Stimulated activated CD4-positive, alpha-beta T cell treated with anti-CD3 and anti-CD28 coated beads, Interleukin-1b, Interleukin-23, amount 100 ng/mL, for 4 hours (primary cell): ENCODE measurements around the gene ANAPC7.
"Not testable (repeated sequence)": the region's sequence is repeated elsewhere in the genome, so short reads cannot be mapped to it uniquely, and the experiment has no call there.

Source experiments
- DNase-seq, 2 donors: peaks; one replicate each; pipeline ENCODE4 v3.0.0-alpha.2; 2020; ENCODE audit warnings: low read depth in 2 of 2

Gene ANAPC7

DNA sequence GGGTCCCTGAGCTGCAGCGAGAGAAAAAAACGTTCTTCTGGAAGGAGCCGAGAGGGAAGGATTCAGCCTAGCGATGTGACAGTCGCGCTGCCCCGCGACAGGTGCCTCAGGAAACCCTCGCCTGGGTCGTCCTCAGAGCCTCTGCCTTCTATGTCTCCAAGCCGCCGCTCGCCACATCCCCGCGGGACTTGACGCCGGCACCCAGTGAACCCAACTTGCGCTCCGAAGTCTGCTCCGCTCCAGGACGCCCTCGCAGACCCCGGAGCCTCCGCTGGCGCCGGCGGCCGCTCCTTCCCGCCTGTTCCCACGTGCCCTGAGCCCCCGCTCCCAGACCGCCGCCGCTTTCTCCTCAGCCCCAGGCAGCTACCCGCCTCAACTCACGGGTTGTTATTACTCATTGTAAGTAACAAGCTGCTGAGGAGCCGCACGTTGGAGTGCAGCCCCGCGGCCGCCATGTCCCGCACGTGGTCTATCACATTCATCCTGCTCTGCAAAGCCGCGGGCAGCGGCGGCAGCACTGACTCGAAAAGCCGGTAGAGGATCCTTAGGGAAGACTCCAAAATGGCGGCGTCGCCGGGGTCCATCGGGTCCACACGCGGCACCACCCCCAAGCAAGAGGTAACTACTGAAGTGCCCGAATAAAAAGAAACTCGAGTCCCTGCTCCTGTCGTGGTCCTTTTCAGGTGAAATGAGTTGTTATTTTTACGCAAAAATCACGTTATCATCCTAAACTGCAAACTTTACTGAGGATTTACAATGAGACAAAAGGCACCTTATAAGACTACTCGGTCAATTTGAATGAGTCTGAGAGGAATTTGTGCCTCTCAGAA is at the start of gene ANAPC7:
Gene ANAPC7 (minus strand): TSS at position 563 of the 830 bp plus-strand sequence. CDS start 81 bp downstream, at position 482.
- DNase-seq, result peak; percentile 76 to 78

DNA sequence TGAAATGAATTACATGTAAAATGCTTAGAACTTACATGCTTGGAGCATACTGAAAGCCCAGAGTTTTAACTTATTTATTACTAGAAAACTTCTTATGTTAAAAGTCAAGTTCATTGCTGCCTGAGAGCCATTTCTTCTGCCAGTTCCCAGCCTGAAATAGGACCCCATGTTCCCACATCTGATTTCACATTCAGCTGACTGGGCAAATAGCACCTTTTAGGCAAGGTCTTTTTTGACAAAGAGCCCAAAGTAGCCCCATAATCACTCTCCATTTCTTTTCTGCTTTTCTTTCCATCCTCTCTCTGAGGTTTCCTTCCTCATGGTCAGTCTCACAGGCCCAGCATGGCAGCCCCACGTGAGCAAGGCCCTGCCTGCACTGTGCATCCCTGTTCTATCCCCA is 47.8 kb upstream of the ANAPC7 start:
- DNase-seq, result no peak

DNA sequence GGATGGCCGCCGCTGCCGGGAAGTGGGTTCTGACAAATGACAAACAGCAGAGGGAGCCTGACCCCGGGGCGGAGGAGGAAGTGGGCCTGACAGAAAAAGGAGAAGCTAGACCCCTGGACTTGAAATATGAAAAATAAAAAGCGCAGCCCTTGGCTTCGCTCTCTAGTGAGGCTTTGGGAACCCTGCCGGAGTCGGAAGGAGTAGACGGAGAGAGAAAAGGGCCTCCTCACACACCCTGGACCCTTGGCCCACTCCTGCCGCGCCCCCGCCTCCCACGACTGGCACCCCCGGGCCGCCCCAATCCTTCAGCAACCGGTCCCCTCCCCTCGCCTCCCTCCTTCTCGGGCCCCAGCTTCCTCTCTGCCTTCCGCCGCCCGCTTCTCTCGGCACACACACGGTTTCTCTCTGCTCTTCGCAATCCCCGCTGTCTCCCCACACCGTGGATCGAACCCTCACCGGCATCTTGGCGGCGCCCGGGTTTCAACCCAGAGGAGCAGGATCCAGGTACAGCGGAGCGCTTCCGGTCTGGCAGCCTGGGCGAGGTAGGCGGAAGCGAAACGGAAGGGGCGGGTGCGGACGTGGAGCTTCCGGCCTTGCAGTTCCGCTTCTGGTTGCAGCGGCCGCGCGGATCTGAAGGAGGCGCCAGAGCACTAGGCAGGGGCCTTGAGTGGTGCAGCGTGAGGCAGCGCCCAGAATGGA is 46.4 kb upstream of the ANAPC7 start, which contains the start of gene ARPC3:
Gene ARPC3 (minus strand): TSS at position 539 of the 699 bp plus-strand sequence. CDS start 77 bp downstream, at position 462.
- DNase-seq, result peak; percentile 89 to 91

DNA sequence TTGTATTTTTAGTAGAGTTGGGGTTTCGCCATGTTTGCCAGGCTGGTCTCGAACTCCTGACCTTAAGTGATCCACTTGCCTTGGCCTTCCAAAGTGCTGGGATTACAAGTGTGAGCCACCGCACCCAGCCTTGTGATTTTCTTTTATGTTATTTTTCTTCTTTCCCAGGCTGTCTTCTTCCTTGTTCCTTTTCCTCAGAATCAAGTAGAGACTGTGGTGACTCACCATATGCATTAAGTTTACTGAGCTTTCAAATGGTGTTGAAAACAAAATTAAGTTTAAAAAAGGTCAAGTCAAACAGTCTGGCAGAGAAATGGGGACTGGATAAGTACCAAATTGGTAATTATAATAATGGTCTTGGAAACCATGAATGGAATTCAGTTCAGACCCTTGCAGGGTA is 40.9 kb upstream of the ANAPC7 start:
- DNase-seq, result no peak

GRCh38 chr12:110436231-110436630 is 32.7 kb upstream of the ANAPC7 start:
- no peak for DNase-seq

- DNase-seq, result no peak
Measured at GRCh38 chr12:110431957-110432587, 28.6 kb upstream of the ANAPC7 start.

GRCh38 chr12:110429676-110430075 is 26.2 kb upstream of the ANAPC7 start:
- not testable (repeated sequence) for DNase-seq

- no peak for DNase-seq
Measured at GRCh38 chr12:110426406-110426805, 22.9 kb upstream of the ANAPC7 start.

- DNase-seq, result no peak
Measured at GRCh38 chr12:110424237-110424636, 20.7 kb upstream of the ANAPC7 start.

GRCh38 chr12:110421701-110422100 is 18.2 kb upstream of the ANAPC7 start:
- DNase-seq, result no peak

- DNase-seq, result no peak
Measured at GRCh38 chr12:110421159-110421661, 17.7 kb upstream of the ANAPC7 start.

DNA sequence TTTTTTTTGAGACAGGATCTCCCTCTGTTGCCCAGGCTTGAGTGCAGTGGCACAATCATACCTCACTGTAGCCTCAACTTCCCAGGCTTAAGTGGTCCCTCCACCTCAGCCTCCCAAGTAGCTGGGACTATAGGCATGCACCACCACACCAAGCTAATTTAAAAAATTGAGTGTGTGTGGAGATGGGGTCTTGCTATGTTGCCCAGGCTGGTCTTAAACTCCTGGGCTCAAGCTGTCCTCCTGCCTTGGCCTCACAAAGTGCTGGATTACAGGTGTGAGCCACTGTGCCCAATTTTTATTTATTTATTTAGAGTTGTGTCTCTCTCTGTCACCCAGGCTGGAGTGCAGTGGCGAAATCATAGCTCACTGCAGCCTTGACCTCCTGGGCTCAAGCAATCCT is 17.1 kb upstream of the ANAPC7 start:
- not testable (repeated sequence) for DNase-seq

DNA sequence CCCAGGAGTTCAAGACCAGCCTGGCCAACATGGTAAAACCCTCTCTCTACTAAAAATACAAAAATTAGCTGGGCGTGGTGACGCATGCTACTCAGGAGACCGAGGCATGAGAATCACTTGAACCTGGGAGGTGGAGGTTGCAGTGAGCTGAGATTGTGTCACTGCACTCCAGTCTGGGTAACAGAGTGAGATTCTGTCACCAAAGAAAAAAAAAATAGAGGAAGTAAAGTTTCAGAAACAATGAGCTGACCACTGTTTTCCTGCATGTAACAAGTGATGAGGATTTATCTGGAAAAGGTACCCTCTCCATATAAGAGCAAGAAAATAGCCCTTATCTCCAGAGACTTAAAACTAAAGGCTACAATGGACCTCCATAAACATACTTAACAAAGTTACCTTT is 13.6 kb upstream of the ANAPC7 start:
- DNase-seq, result not testable (repeated sequence)

DNA sequence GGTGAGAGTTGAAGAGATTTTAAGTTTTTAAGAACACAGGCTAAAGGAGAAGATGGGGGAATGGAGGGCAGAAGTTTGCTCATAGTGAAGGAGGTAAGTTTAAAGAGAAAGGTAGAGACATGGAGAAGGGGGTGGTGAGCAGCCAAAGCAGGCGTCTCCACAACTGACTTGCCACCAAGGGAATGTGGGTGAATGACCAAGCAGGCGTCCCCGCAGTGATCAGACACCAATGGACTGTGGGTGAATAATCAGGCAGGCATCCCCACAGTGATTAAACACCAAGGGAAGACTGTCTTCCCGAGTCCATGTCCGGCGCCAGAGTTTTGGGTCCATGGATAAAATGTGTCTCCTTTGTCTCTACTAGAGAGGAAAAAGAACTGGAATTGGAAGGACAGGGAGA is 6.6 kb upstream of the ANAPC7 start:
- not testable (repeated sequence) for DNase-seq

GRCh38 chr12:110405126-110405662 is 1.7 kb upstream of the ANAPC7 start:
- not testable (repeated sequence) for DNase-seq

GRCh38 chr12:110403976-110404682 is 621 bp upstream of the ANAPC7 start:
- DNase-seq, result peak; percentile 72 to 74

GRCh38 chr12:110382683-110383082 is 20.8 kb downstream of the ANAPC7 start:
- DNase-seq, result no peak

- DNase-seq, result no peak
Measured at GRCh38 chr12:110379631-110380030, 23.9 kb downstream of the ANAPC7 start.

- no peak for DNase-seq
Measured at GRCh38 chr12:110379197-110379596, 24.3 kb downstream of the ANAPC7 start.

DNA sequence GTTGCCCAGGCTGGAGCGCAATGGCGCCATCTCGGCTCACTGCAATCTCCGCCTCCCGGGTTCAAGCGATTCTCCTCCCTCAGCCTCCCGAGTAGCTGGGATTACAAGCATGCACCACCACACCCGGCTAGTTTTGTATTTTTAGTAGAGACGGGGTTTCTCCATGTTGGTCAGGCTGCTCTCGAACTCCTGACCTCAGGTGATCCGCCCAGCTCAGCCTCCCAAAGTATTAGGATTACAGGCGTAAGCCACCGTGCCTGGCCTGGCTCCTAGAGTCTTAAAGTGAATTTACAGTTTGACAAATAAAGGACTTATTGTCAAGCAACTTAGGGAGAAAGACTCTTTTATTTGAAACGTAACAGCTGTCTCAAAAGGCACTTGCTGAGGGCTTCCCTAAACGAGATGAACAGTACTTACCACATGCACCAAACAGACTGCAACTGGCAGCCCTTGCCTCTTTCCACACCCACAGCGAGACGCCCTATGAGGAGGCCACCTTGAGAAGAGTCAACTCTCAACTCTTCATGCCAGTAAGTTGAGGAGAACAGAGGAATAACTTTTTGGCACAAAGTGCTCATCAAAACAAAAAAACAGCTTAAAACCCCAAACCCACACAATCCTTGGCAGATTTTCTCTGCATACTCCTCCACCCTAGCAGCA is 25.2 kb downstream of the ANAPC7 start:
- DNase-seq, result not testable (repeated sequence)
